ENCODE data around the gene ARID4B. TPM values are rescaled to one million over a fixed set of nuclear protein-coding genes. Genes with fewer than 3 reads are reported as not detected.

ARID4B gene
- polyA plus RNA-seq, 2 of the 4 experiments (the other 2 are of a cell fraction): 14.9 to 16.0 TPM

- ATAC-seq (no peak), FAIRE-seq (no peak), DNase-seq (ENCODE audit: low read depth in 1 of 2, low spot score in 1 of 2) (no peak)
- no peak for TF ChIP-seq KDM1A (IDR thresholded peaks at IDR 0.05; ENCODE audit: low read depth)
- TF ChIP-seq ESRRA (IDR thresholded peaks at IDR 0.05; ENCODE audit: borderline replicate concordance, low read length): no peak
- TF ChIP-seq ZSCAN20 (CRISPR knock-in tag; IDR thresholded peaks at IDR 0.05): no peak
- TF ChIP-seq, protein P1, sequence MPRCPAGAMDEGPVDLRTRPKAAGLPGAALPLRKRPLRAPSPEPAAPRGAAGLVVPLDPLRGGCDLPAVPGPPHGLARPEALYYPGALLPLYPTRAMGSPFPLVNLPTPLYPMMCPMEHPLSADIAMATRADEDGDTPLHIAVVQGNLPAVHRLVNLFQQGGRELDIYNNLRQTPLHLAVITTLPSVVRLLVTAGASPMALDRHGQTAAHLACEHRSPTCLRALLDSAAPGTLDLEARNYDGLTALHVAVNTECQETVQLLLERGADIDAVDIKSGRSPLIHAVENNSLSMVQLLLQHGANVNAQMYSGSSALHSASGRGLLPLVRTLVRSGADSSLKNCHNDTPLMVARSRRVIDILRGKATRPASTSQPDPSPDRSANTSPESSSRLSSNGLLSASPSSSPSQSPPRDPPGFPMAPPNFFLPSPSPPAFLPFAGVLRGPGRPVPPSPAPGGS (IDR thresholded peaks at IDR 0.05): no peak
- no peak for TF ChIP-seq POLR2AphosphoS2 (conservative IDR thresholded peaks at IDR 0.05; ENCODE audit: low read length)
- TF ChIP-seq, protein P2, sequence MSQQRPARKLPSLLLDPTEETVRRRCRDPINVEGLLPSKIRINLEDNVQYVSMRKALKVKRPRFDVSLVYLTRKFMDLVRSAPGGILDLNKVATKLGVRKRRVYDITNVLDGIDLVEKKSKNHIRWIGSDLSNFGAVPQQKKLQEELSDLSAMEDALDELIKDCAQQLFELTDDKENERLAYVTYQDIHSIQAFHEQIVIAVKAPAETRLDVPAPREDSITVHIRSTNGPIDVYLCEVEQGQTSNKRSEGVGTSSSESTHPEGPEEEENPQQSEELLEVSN (IDR thresholded peaks at IDR 0.05; ENCODE audit: borderline replicate concordance, low read depth): no peak
- no peak for TF ChIP-seq JUN (IDR thresholded peaks at IDR 0.05)
- no peak for TF ChIP-seq EP300 (IDR thresholded peaks at IDR 0.05)
- TF ChIP-seq FOSL2 (IDR thresholded peaks at IDR 0.05): no peak
- no peak for TF ChIP-seq FOSL2 (CRISPR knock-in tag; IDR thresholded peaks at IDR 0.05)
- no peak for TF ChIP-seq NPAS2 (CRISPR knock-in tag; IDR thresholded peaks at IDR 0.05; ENCODE audit: borderline replicate concordance)
- TF ChIP-seq ZC3H11A (IDR thresholded peaks at IDR 0.05): no peak
- TF ChIP-seq HES2 (IDR thresholded peaks at IDR 0.05): no peak
- no peak for TF ChIP-seq POLR2A (IDR thresholded peaks at IDR 0.05; ENCODE audit: low read length)
- TF ChIP-seq FOXS1 (CRISPR knock-in tag; IDR thresholded peaks at IDR 0.05): no peak
- no peak for TF ChIP-seq HMGXB4 (CRISPR knock-in tag; IDR thresholded peaks at IDR 0.05; ENCODE audit: borderline replicate concordance)
- no peak for TF ChIP-seq MYC (IDR thresholded peaks at IDR 0.05; ENCODE audit: borderline replicate concordance, low read length)
- no peaks in the 10 kb centered on the region for H3K9me3 ChIP-seq
- 0 out of 3 replicates have a peak overlapping the region, but pooled peaks have one; percentile 2 for H3K4me2 ChIP-seq
- 66% methylated on average over 6 of the region's 6 CpGs for WGBS (ENCODE audit: missing lambda C conversion rate)
- POLR2A ChIA-PET: no interaction called here
- peaks cover 20% of the 10 kb centered on the region; the same call in 2 of the 3 replicates for H3K4me1 ChIP-seq
- CTCF ChIA-PET: interaction anchor here (1.1 kb wide), 1 partner anchor 8 kb away, joined by 3 read pairs; no protein-coding TSS in a partner anchor
- no peak overlapping the region for H3K4me3 ChIP-seq
- no peak overlapping the region for H3K27ac ChIP-seq
These were observed 36.3 kb downstream of the ARID4B start for GRCh38 chr1:235291599-235292091.

- ChIA-PET CTCF (interaction anchor here (1.1 kb wide), 1 partner anchor 9 kb away, joined by 3 read pairs; no protein-coding TSS in a partner anchor), POLR2A (no interaction called here)
- no peak for TF ChIP-seq RCOR1 (IDR thresholded peaks at IDR 0.05; ENCODE audit: low read depth, low read length)
- no peak for TF ChIP-seq HMGXB4 (CRISPR knock-in tag; IDR thresholded peaks at IDR 0.05; ENCODE audit: borderline replicate concordance)
- no peak for TF ChIP-seq NR3C1 (IDR thresholded peaks at IDR 0.05)
- TF ChIP-seq CHD4 (IDR thresholded peaks at IDR 0.05; ENCODE audit: borderline replicate concordance): no peak
- TF ChIP-seq, protein P3, sequence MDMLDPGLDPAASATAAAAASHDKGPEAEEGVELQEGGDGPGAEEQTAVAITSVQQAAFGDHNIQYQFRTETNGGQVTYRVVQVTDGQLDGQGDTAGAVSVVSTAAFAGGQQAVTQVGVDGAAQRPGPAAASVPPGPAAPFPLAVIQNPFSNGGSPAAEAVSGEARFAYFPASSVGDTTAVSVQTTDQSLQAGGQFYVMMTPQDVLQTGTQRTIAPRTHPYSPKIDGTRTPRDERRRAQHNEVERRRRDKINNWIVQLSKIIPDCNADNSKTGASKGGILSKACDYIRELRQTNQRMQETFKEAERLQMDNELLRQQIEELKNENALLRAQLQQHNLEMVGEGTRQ (IDR thresholded peaks at IDR 0.05): no peak
- no peak for TF ChIP-seq REST (IDR thresholded peaks at IDR 0.05)
- TF ChIP-seq NFE2L2 (conservative IDR thresholded peaks at IDR 0.05; ENCODE audit: low read length): no peak
- TF ChIP-seq ZNF302 (CRISPR knock-in tag; IDR thresholded peaks at IDR 0.05): no peak
- TF ChIP-seq TFCP2L1 (CRISPR knock-in tag; IDR thresholded peaks at IDR 0.05): no peak
- TF ChIP-seq HOXA7 (CRISPR knock-in tag; IDR thresholded peaks at IDR 0.05): no peak
- no peak for TF ChIP-seq HOXB5 (CRISPR knock-in tag; IDR thresholded peaks at IDR 0.05)
These were observed 37.1 kb downstream of the ARID4B start for GRCh38 chr1:235290740-235291502.

More at GRCh38 chr1:235290740-235291502, 37.1 kb downstream of the ARID4B start:
- Histone ChIP-seq H3K4me3 (no peak overlapping the region), H3K4me2 (no peak overlapping the region), H3K9me3 (no peaks in the 10 kb centered on the region), H3K4me1 (peaks cover 22% of the 10 kb centered on the region; the same call in 2 of the 3 replicates), H3K27ac (no peak overlapping the region)
- DNase-seq (ENCODE audit: low read depth in 1 of 2, low spot score in 1 of 2): no peak
- FAIRE-seq: no peak
- 93% methylated on average over 12 of the region's 12 CpGs for whole genome bisulfite sequencing (ENCODE audit: missing lambda C conversion rate)
- no peak for ATAC-seq
